Endothelial cell (in vitro differentiated cells): ENCODE measurements around the gene NEDD1. TPM values are rescaled to one million over a fixed set of nuclear protein-coding genes. Genes with fewer than 3 reads are reported as not detected.

Source experiments
- DNase-seq: peaks from one replicate; pipeline ENCODE4 v3.0.0; 2021; ENCODE audit warnings: low spot score
- H3K27ac Mint-ChIP-seq: one replicate; pipeline ENCODE4 v1.8.0; 2021; ENCODE audit warnings: mixed read lengths, inconsistent platforms; ENCODE audit not compliant: unreplicated experiment
- H3K27me3 Mint-ChIP-seq: one replicate; pipeline ENCODE4 v1.8.0; 2021; ENCODE audit warnings: mild to moderate bottlenecking, moderate library complexity, mixed read lengths, inconsistent platforms; ENCODE audit not compliant: unreplicated experiment
- H3K36me3 Mint-ChIP-seq: one replicate; pipeline ENCODE4 v1.8.0; 2021; ENCODE audit warnings: mild to moderate bottlenecking, low read depth, mixed read lengths, inconsistent platforms; ENCODE audit not compliant: unreplicated experiment
- H3K4me1 Mint-ChIP-seq: one replicate; pipeline ENCODE4 v1.8.0; 2021; ENCODE audit warnings: mild to moderate bottlenecking, mixed read lengths, inconsistent platforms; ENCODE audit not compliant: unreplicated experiment
- H3K4me3 Mint-ChIP-seq: one replicate; pipeline ENCODE4 v1.8.0; 2021; ENCODE audit warnings: mild to moderate bottlenecking, mixed read lengths, inconsistent platforms; ENCODE audit not compliant: unreplicated experiment
- H3K9me3 Mint-ChIP-seq: one replicate; pipeline ENCODE4 v1.8.0; 2021; ENCODE audit warnings: mixed read lengths, inconsistent platforms; ENCODE audit not compliant: unreplicated experiment
- total RNA-seq: library from RNA; stranded (reverse); fragmentation: NEBNext Ultra II Directional; extraction: Animal tissue kit (Norgen Biotek cat#: 25700); gene quantifications from one replicate; pipeline ENCODE4 v1.2.1, GENCODE V29; 2021; ENCODE audit not compliant: unreplicated experiment
- TF ChIP-seq, protein P1 (sequence below): fragments of 200-600 bp; sonication (generic); IDR thresholded peaks from one replicate; pipeline ENCODE4 v1.5.0; 2021; ENCODE audit warnings: antibody characterized with exemption; ENCODE audit not compliant: unreplicated experiment

Gene NEDD1
- total RNA-seq, 1 donor from 2014 or later: 18.4 TPM

DNA sequence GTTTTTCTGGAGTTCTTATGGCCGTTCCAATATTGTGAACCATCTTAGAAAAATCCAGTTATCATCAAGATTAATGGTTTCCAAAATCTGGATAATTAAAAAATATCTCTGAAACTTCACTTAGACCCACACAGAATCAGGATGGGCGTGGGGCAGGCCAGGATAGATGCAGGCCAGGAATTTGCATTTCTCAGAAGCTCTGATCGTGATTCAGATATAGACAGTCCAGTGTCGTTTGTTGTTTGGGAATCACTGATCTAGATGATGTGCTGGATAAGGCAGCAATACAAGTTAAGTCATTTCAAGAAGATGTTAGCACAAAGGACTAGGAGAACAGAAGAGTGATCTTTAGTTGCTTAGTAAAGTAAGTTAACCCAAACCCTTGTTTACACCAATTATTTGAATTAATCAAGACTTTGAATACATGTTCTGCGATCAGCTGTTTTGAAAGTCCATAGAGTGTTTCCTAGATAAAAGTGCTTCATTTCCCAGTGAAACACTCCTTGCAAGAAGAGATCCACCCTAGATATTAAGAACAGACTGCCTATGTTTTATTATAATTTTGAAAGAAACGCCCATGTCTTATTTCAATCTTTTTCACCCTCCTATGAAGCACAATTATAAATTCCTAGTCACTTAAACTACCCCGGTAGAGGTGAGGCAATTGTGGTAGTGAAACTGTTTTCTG, 90.9 kb downstream of the NEDD1 start:
- H3K36me3 Mint-ChIP-seq: no peaks in the 10 kb centered on the region
- H3K27ac Mint-ChIP-seq: no peak overlapping the region
- no peak overlapping the region for H3K4me3 Mint-ChIP-seq
- peaks cover 22% of the 10 kb centered on the region for H3K4me1 Mint-ChIP-seq
- no peaks in the 10 kb centered on the region for H3K9me3 Mint-ChIP-seq
- TF ChIP-seq, protein P1, sequence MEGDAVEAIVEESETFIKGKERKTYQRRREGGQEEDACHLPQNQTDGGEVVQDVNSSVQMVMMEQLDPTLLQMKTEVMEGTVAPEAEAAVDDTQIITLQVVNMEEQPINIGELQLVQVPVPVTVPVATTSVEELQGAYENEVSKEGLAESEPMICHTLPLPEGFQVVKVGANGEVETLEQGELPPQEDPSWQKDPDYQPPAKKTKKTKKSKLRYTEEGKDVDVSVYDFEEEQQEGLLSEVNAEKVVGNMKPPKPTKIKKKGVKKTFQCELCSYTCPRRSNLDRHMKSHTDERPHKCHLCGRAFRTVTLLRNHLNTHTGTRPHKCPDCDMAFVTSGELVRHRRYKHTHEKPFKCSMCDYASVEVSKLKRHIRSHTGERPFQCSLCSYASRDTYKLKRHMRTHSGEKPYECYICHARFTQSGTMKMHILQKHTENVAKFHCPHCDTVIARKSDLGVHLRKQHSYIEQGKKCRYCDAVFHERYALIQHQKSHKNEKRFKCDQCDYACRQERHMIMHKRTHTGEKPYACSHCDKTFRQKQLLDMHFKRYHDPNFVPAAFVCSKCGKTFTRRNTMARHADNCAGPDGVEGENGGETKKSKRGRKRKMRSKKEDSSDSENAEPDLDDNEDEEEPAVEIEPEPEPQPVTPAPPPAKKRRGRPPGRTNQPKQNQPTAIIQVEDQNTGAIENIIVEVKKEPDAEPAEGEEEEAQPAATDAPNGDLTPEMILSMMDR: no peak
- no peak for DNase-seq
- peaks cover 3% of the 10 kb centered on the region for H3K27me3 Mint-ChIP-seq

- no peak for DNase-seq
- Mint-ChIP-seq H3K9me3 (no peaks in the 10 kb centered on the region), H3K27me3 (peaks cover 5% of the 10 kb centered on the region), H3K4me3 (no peak overlapping the region), H3K4me1 (peaks cover 16% of the 10 kb centered on the region), H3K36me3 (no peaks in the 10 kb centered on the region), H3K27ac (no peak overlapping the region)
- TF ChIP-seq, protein P1: no peak
Observed at GRCh38 chr12:97003276-97003675, 96.2 kb downstream of the NEDD1 start.
